ENCODE results near the gene RASGRP4. TPM values are rescaled to one million over a fixed set of nuclear protein-coding genes. Genes with fewer than 3 reads are reported as not detected.
A peak's percentile ranks its signal among the peaks of the same experiment; 100 is the strongest.
"Not testable (repeated sequence)": the region's sequence is repeated elsewhere in the genome, so short reads cannot be mapped to it uniquely, and the experiment has no call there.

RASGRP4 gene
- total and polyA plus RNA-seq, 10 donors, result 1.7 to 59.9 (median 19.5) TPM

DNA sequence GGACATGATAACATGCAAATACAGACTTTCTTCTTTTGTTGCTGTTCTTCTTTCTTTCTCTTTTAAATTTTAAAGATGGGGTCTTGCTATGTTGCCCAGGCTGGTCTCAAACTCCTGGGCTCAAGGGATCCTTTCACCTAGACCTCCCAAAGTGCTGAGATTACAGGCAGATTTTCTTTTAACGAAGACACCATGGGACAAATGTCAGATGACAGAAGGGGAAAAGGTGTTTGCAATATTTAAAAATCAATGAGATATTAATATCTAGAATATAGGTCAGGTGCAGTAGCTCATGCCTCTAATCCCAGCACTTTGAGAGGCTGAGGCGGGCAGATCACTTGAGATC is 3.8 kb upstream of the RASGRP4 start:
- Histone ChIP-seq H3K36me3 (no peaks in the 10 kb centered on the region), H3K9me3 (no peaks in the 10 kb centered on the region), H3K27ac (no peak overlapping the region), H3K27me3 (replicated peaks in 1 of 7) (peaks cover 0 to 39% (median 21%) of the 10 kb centered on the region in 7 donors), H3K4me1 (peaks cover 0 to 37% (median 19%) of the 10 kb centered on the region in 6 donors), H3K4me3 (no peak overlapping the region)
- no peak for DNase-seq
- TF ChIP-seq POLR2A (IDR thresholded peaks at IDR 0.05), result no peak
- no peak for TF ChIP-seq CTCF (IDR thresholded peaks at IDR 0.05 in 8 of 11, conservative IDR thresholded peaks at IDR 0.05 in 3 of 11)
- TF ChIP-seq POLR2AphosphoS5 (IDR thresholded peaks at IDR 0.05), result no peak
- WGBS, 5 donors, result 76 to 91% (median 88%) methylated on average over 2 of the region's 2 CpGs
- intact Hi-C loops (cut with DNase I; ENCODE audit: low total_unique reads), result no loop called here

DNA sequence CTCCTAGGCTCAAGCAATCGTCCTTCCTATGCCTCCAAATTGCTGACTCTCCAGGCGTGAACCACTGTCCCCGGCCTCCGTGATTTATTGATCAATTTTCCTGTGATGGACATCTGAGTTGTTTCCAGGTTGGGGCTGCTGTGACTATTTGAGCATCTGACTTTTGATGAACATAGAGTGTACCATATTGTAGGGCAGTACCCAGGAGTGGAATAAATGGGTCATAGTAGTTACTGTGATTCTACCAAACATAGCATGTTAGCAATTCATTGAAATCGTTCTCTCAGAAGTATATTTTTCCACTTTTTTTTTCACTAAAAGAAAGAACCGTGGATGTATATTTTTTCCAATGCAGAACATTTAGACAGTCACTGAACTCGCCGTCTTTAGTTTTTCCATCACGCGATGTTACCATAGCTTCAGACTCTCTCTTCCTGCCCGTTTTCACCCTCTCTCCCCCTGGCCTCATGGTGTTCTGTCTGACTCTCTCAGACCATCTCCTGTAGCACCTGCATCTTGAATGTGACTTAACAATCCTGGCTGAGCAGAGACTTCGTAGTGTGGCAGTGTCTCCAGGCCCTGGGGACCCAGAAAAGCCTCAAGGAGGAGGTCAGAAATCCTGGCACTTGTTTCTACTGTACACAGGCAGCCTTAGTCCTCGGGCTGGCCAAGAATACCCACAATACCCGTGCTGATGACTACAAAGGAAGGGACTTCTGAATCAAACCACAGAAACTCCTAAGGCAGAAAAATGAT is 3.2 kb upstream of the RASGRP4 start:
- no peak overlapping the region for H3K27ac ChIP-seq
- no peaks in the 10 kb centered on the region for H3K9me3 ChIP-seq
- no peak overlapping the region for H3K4me3 ChIP-seq
- no peak for DNase-seq
- H3K27me3 ChIP-seq (replicated peaks in 1 of 7), result peaks cover 0 to 33% (median 16%) of the 10 kb centered on the region in 7 donors
- TF ChIP-seq POLR2A (IDR thresholded peaks at IDR 0.05), result no peak
- no peak for TF ChIP-seq CTCF (IDR thresholded peaks at IDR 0.05 in 8 of 11, conservative IDR thresholded peaks at IDR 0.05 in 3 of 11)
- no peak for TF ChIP-seq POLR2AphosphoS5 (IDR thresholded peaks at IDR 0.05)
- intact Hi-C loops (cut with DNase I; ENCODE audit: low total_unique reads), result no loop called here
- H3K4me1 ChIP-seq, result peaks cover 0 to 35% (median 19%) of the 10 kb centered on the region in 6 donors
- no peaks in the 10 kb centered on the region for H3K36me3 ChIP-seq
- 58 to 67% (median 58%) methylated on average over 14 of the region's 14 CpGs for WGBS, 5 donors

- intact Hi-C loops (cut with DNase I; ENCODE audit: low total_unique reads), result not testable (repeated sequence)
Measured at GRCh38 chr19:38427035-38427677, 1.1 kb upstream of the RASGRP4 start.

GRCh38 chr19:38425222-38425809 is 703 bp downstream of the RASGRP4 start:
- H3K9me3 ChIP-seq, result no peaks in the 10 kb centered on the region
- 68 to 85% (median 75%) methylated on average over 3 to 7 of the region's 7 CpGs for WGBS, 5 donors
- peak overlapping the region in 6 of 8 donors; percentile 58 to 93 (median 70) for H3K27ac ChIP-seq

More at GRCh38 chr19:38427035-38427677, 1.1 kb upstream of the RASGRP4 start:
- H3K4me3 ChIP-seq, H3K36me3 ChIP-seq, H3K27ac ChIP-seq, H3K9me3 ChIP-seq, DNase-seq: not testable (repeated sequence)
- 57 to 78% (median 61%) methylated on average over 12 to 17 of the region's 17 CpGs for WGBS, 5 donors
- Histone ChIP-seq H3K4me1 (peaks cover 0 to 41% (median 12%) of the 10 kb centered on the region in 6 donors), H3K27me3 (replicated peaks in 1 of 7) (peaks cover 0 to 18% (median 0%) of the 10 kb centered on the region in 7 donors)

More at GRCh38 chr19:38425222-38425809, 703 bp downstream of the RASGRP4 start:
- Histone ChIP-seq H3K4me1 (peaks cover 0 to 51% (median 12%) of the 10 kb centered on the region in 6 donors), H3K4me3 (peak overlapping the region in 7 of 8 donors; percentile 29 to 59 (median 43)), H3K36me3 (peaks cover 0 to 23% (median 0%) of the 10 kb centered on the region in 6 donors), H3K27me3 (replicated peaks in 1 of 7) (peaks cover 0 to 8% (median 0%) of the 10 kb centered on the region in 7 donors)
- intact Hi-C loops (cut with DNase I; ENCODE audit: low total_unique reads), result no loop called here
- TF ChIP-seq POLR2AphosphoS5 (IDR thresholded peaks at IDR 0.05), result no peak
- TF ChIP-seq CTCF (IDR thresholded peaks at IDR 0.05 in 8 of 11, conservative IDR thresholded peaks at IDR 0.05 in 3 of 11), result no peak
- no peak for TF ChIP-seq POLR2A (IDR thresholded peaks at IDR 0.05)
- no peak for DNase-seq
